ENCODE measurements around the gene MYD88.

Gene MYD88

GRCh38 chr3:38118421-38119247 is 19.8 kb upstream of the MYD88 start:
- H3K27ac ChIP-seq (ENCODE audit: low read depth, low read length): no peak overlapping the region

DNA sequence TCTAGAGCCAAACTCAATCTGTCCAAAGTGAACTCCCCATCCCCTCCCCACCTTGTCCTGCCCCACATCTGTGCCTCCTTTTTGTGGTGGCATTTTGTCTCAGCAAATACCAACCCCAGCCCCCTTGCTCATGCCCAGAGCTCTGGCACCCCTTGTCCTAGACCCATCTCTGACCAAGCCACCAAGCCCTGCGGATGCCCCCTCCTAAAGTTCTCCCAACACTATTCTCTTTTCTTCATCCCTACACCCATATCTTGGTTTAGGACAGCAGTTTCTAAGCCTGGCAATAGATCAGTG is 19.3 kb upstream of the MYD88 start:
- no peak overlapping the region for H3K4me3 ChIP-seq (ENCODE audit: low read length)
- H3K4ac ChIP-seq (ENCODE audit: low read depth, low read length): no peak overlapping the region
- no peak overlapping the region for H3K9ac ChIP-seq (ENCODE audit: low read length)
- no peak for DNase-seq
- no peak overlapping the region for H4K5ac ChIP-seq (ENCODE audit: low read length)
- H2BK120ac ChIP-seq (ENCODE audit: low read depth, low read length): no peak overlapping the region
- H3K4me2 ChIP-seq (ENCODE audit: low read length): no peak overlapping the region
- no peak overlapping the region for H4K8ac ChIP-seq (ENCODE audit: low read depth, low read length)
- H2AK5ac ChIP-seq (ENCODE audit: low read length): no peak overlapping the region
- H3K79me2 ChIP-seq (ENCODE audit: control insufficient read depth, insufficient read depth, low read length): no peaks in the 10 kb centered on the region
- H3K79me1 ChIP-seq (ENCODE audit: low read length): no peaks in the 10 kb centered on the region
- H3K36me3 ChIP-seq (ENCODE audit: control insufficient read depth, insufficient read depth, low read length): peaks cover 3% of the 10 kb centered on the region
- H3K18ac ChIP-seq (ENCODE audit: low read length): no peak overlapping the region
- no peaks in the 10 kb centered on the region for H3K4me1 ChIP-seq (ENCODE audit: control insufficient read depth, low read depth, low read length)
- H3K23ac ChIP-seq (ENCODE audit: low read length): no peak overlapping the region
- no peak overlapping the region for H2BK15ac ChIP-seq (replicated peaks; ENCODE audit: low read depth)
- H3K56ac ChIP-seq (ENCODE audit: low read length): no peak overlapping the region
- H3K27ac ChIP-seq (ENCODE audit: low read depth, low read length): no peak overlapping the region
- H3K27me3 ChIP-seq (ENCODE audit: insufficient read depth, low read length, poor library complexity): no peaks in the 10 kb centered on the region
- no CpG with 5 or more reads among the region's 1 CpG for WGBS (ENCODE audit: extremely low coverage, insufficient coverage, low lambda C conversion rate)
- no peak overlapping the region for H2BK5ac ChIP-seq (ENCODE audit: low read length)

More at GRCh38 chr3:38118421-38119247, 19.8 kb upstream of the MYD88 start:
- no peaks in the 10 kb centered on the region for H3K27me3 ChIP-seq (ENCODE audit: insufficient read depth, low read length, poor library complexity)
- H3K9ac ChIP-seq (ENCODE audit: low read length): no peak overlapping the region
- H3K36me3 ChIP-seq (ENCODE audit: control insufficient read depth, insufficient read depth, low read length): peaks cover 3% of the 10 kb centered on the region
- no peak overlapping the region for H2BK15ac ChIP-seq (replicated peaks; ENCODE audit: low read depth)
- no peak overlapping the region for H3K23ac ChIP-seq (ENCODE audit: low read length)
- H2AK5ac ChIP-seq (ENCODE audit: low read length): no peak overlapping the region
- H3K4me1 ChIP-seq (ENCODE audit: control insufficient read depth, low read depth, low read length): no peaks in the 10 kb centered on the region
- no peak overlapping the region for H3K4me2 ChIP-seq (ENCODE audit: low read length)
- no peak overlapping the region for H3K4me3 ChIP-seq (ENCODE audit: low read length)
- H2BK5ac ChIP-seq (ENCODE audit: low read length): no peak overlapping the region
- no peak overlapping the region for H4K5ac ChIP-seq (ENCODE audit: low read length)
- H2BK120ac ChIP-seq (ENCODE audit: low read depth, low read length): no peak overlapping the region
- no peak for DNase-seq
- H3K18ac ChIP-seq (ENCODE audit: low read length): no peak overlapping the region
- no peak overlapping the region for H4K8ac ChIP-seq (ENCODE audit: low read depth, low read length)
- no peaks in the 10 kb centered on the region for H3K79me2 ChIP-seq (ENCODE audit: control insufficient read depth, insufficient read depth, low read length)
- no peak overlapping the region for H3K56ac ChIP-seq (ENCODE audit: low read length)
- H3K79me1 ChIP-seq (ENCODE audit: low read length): no peaks in the 10 kb centered on the region
- WGBS (ENCODE audit: extremely low coverage, insufficient coverage, low lambda C conversion rate): no CpG with 5 or more reads among the region's 13 CpGs
- no peak overlapping the region for H3K4ac ChIP-seq (ENCODE audit: low read depth, low read length)

DNA sequence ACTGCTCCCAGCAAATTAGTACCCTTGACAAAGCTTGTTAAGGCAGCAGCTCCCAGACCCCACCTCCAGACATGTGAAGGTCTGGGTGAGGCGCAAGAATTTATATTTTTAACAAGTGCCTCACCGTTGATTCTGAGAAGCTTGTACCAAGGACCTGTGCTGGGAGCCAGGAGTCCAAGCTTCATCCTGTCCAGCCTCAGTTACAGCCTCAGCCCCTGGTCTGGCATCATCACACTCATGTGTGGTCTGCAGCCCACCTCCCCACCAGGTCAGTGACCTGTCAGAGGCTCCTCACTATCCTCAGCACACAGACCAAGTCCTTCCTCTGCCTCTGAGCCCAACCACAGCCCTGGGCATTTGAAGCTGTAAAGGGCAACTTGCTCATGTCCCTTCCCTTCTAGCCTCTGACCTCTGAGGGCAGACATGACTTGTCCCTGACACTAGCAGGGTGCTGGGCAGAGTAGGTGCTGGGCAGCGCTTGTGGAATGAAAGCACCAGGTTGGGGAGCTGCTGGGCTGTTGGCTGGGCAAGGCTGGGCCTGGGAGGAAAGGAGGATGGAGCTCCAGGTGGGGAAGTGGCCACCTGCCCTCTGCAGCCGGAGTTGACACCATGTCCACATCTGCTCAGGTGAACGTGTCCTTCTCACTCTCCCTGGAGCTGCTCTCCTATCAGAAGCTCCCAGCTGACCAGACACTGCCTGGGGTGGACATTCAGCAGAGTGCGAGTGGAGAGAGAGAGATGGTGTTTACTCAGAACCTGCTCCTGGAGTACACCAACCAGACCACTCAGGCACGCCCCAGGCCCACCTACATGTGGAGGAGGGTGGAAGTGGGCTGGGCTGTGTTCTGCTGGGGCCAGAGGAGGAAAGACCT is 18.4 kb upstream of the MYD88 start:
- Histone ChIP-seq H3K36me3 (ENCODE audit: control insufficient read depth, insufficient read depth, low read length) (peaks cover 3% of the 10 kb centered on the region), H3K27ac (ENCODE audit: low read depth, low read length) (no peak overlapping the region), H2BK15ac (replicated peaks; ENCODE audit: low read depth) (no peak overlapping the region), H2AK5ac (ENCODE audit: low read length) (no peak overlapping the region), H3K79me1 (ENCODE audit: low read length) (no peaks in the 10 kb centered on the region), H3K4me3 (ENCODE audit: low read length) (no peak overlapping the region), H4K8ac (ENCODE audit: low read depth, low read length) (no peak overlapping the region), H3K4me2 (ENCODE audit: low read length) (no peak overlapping the region), H3K18ac (ENCODE audit: low read length) (no peak overlapping the region), H3K4me1 (ENCODE audit: control insufficient read depth, low read depth, low read length) (no peaks in the 10 kb centered on the region), H3K23ac (ENCODE audit: low read length) (no peak overlapping the region), H3K4ac (ENCODE audit: low read depth, low read length) (no peak overlapping the region), H3K27me3 (ENCODE audit: insufficient read depth, low read length, poor library complexity) (no peaks in the 10 kb centered on the region), H3K56ac (ENCODE audit: low read length) (no peak overlapping the region), H2BK5ac (ENCODE audit: low read length) (no peak overlapping the region), H4K5ac (ENCODE audit: low read length) (no peak overlapping the region), H3K79me2 (ENCODE audit: control insufficient read depth, insufficient read depth, low read length) (no peaks in the 10 kb centered on the region), H2BK120ac (ENCODE audit: low read depth, low read length) (no peak overlapping the region), H3K9ac (ENCODE audit: low read length) (no peak overlapping the region)
- no CpG with 5 or more reads among the region's 7 CpGs for WGBS (ENCODE audit: extremely low coverage, insufficient coverage, low lambda C conversion rate)
- DNase-seq: no peak

GRCh38 chr3:38120693-38121450 is 17.6 kb upstream of the MYD88 start:
- no peak overlapping the region for H3K4me2 ChIP-seq (ENCODE audit: low read length)
- H3K4ac ChIP-seq (ENCODE audit: low read depth, low read length): no peak overlapping the region
- no peak overlapping the region for H2BK5ac ChIP-seq (ENCODE audit: low read length)
- no peak overlapping the region for H2BK15ac ChIP-seq (replicated peaks; ENCODE audit: low read depth)
- H4K8ac ChIP-seq (ENCODE audit: low read depth, low read length): no peak overlapping the region
- no peak overlapping the region for H3K9ac ChIP-seq (ENCODE audit: low read length)
- no peaks in the 10 kb centered on the region for H3K79me2 ChIP-seq (ENCODE audit: control insufficient read depth, insufficient read depth, low read length)
- no peak for DNase-seq
- H3K27ac ChIP-seq (ENCODE audit: low read depth, low read length): no peak overlapping the region
- no peak overlapping the region for H4K5ac ChIP-seq (ENCODE audit: low read length)
- H3K23ac ChIP-seq (ENCODE audit: low read length): no peak overlapping the region
- no peaks in the 10 kb centered on the region for H3K79me1 ChIP-seq (ENCODE audit: low read length)
- no peak overlapping the region for H2AK5ac ChIP-seq (ENCODE audit: low read length)
- no peaks in the 10 kb centered on the region for H3K4me1 ChIP-seq (ENCODE audit: control insufficient read depth, low read depth, low read length)
- WGBS (ENCODE audit: extremely low coverage, insufficient coverage, low lambda C conversion rate): no CpG with 5 or more reads among the region's 11 CpGs
- no peak overlapping the region for H2BK120ac ChIP-seq (ENCODE audit: low read depth, low read length)
- no peak overlapping the region for H3K18ac ChIP-seq (ENCODE audit: low read length)
- no peak overlapping the region for H3K4me3 ChIP-seq (ENCODE audit: low read length)
- no peak overlapping the region for H3K56ac ChIP-seq (ENCODE audit: low read length)
- H3K36me3 ChIP-seq (ENCODE audit: control insufficient read depth, insufficient read depth, low read length): peaks cover 3% of the 10 kb centered on the region
- H3K27me3 ChIP-seq (ENCODE audit: insufficient read depth, low read length, poor library complexity): no peaks in the 10 kb centered on the region

- Histone ChIP-seq H3K9ac (ENCODE audit: low read length) (no peak overlapping the region), H4K5ac (ENCODE audit: low read length) (no peak overlapping the region), H3K23ac (ENCODE audit: low read length) (no peak overlapping the region), H3K79me2 (ENCODE audit: control insufficient read depth, insufficient read depth, low read length) (no peaks in the 10 kb centered on the region), H4K8ac (ENCODE audit: low read depth, low read length) (no peak overlapping the region), H3K4ac (ENCODE audit: low read depth, low read length) (no peak overlapping the region), H3K79me1 (ENCODE audit: low read length) (no peaks in the 10 kb centered on the region), H3K4me2 (ENCODE audit: low read length) (no peak overlapping the region), H3K4me1 (ENCODE audit: control insufficient read depth, low read depth, low read length) (no peaks in the 10 kb centered on the region), H2BK15ac (replicated peaks; ENCODE audit: low read depth) (no peak overlapping the region), H2BK120ac (ENCODE audit: low read depth, low read length) (no peak overlapping the region), H2BK5ac (ENCODE audit: low read length) (no peak overlapping the region), H2AK5ac (ENCODE audit: low read length) (no peak overlapping the region), H3K27me3 (ENCODE audit: insufficient read depth, low read length, poor library complexity) (no peaks in the 10 kb centered on the region), H3K36me3 (ENCODE audit: control insufficient read depth, insufficient read depth, low read length) (peaks cover 9% of the 10 kb centered on the region), H3K27ac (ENCODE audit: low read depth, low read length) (no peak overlapping the region), H3K18ac (ENCODE audit: low read length) (no peak overlapping the region), H3K4me3 (ENCODE audit: low read length) (no peak overlapping the region), H3K56ac (ENCODE audit: low read length) (no peak overlapping the region)
- WGBS (ENCODE audit: extremely low coverage, insufficient coverage, low lambda C conversion rate): no CpG with 5 or more reads among the region's 9 CpGs
- no peak for DNase-seq
Measured at GRCh38 chr3:38121451-38121831, 17.0 kb upstream of the MYD88 start.

Measured in mesendoderm (in vitro differentiated cells).